OCI-LY3 (cell line): ENCODE results near the gene CC2D1A.

Experiments
- CTCF ChIP-seq: fragments of 200-600, 300-600 bp; sonication (generic); IDR thresholded peaks from 2 replicates; pipeline ENCODE4 v1.5.1; 2014; ENCODE audit warnings: antibody characterized with exemption, low read length, low read depth
- EZH2phosphoT487 ChIP-seq: fragments of 200-600 bp; shearing (Covaris generic); IDR thresholded peaks from 2 replicates; pipeline ENCODE4 v1.6.1; 2018; ENCODE audit warnings: antibody characterized with exemption, mixed run types, low read depth

DNA sequence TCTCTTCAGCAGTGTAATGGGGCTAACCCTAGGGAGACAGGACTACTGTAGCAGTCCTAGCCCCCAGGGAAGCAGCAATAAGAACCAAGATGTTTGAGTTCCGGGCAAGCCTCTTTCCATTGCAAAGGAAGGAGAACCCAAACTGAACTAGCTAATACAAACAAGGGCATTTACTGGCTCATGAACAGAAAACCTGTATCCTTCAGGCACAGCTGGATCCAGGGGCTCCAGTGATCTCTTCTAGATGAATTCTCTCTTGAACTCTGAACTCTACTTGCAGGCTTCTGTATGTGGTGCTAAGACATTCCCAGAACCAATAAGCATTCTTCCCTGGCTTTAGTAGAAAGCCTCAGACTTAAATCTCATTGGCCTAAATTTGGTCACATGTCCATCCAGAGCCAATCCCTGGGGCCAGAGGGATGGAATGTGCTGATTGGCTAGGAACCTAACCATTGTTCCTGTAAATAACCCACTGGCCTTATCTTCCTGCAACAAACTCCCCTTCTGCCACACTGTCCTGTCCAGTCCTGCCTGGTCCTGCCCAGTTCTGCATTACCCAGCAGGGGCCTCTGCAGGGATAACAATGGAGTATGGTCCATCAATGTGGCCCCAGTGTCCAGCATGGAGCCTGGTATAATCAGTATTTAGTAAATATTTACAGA is 36.2 kb downstream of the CC2D1A start:
- no peak for TF ChIP-seq CTCF
- TF ChIP-seq EZH2phosphoT487, result no peak
